Measurements from ENCODE around the gene DENND1A. TPM values are rescaled to one million over a fixed set of nuclear protein-coding genes. Genes with fewer than 3 reads are reported as not detected.

Gene DENND1A
- total RNA-seq, 1 donor from 2014 or later = 37.3 TPM

DNA sequence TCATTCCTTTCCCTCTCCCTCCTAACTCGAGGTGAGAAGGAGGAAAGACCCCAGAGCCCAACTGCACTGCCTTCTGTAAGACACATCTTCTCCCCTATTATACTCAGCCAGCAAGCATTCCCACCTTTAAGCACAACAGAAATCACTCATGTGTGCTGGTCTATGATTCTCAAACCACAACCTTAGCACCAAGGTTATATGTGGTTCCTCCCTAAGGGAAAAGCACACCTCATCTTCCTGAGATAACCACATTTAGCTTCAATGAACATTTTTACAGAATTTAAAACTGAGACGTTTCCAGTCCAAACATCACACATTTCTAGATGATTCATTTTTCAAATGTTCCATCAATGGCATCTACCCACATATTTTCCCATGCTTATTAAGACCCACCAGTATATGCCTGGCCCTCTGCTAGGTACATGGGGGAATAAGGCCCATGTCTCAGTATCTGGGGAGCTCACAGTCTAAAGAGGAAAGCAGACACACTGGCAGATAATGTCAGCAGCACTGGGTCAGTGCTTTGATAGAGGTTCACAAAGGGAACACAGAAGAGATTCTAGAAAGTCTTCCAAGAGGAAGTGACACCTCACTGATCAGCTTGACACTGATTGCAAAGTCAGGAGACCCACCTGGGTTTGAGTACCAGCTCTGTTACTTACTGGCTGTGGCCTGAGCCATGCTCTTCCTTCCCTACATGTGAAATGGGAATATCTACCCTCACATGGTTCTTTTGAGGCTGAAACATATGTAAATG lies 245.4 kb downstream of the DENND1A start:
- no peak for DNase-seq

DNA sequence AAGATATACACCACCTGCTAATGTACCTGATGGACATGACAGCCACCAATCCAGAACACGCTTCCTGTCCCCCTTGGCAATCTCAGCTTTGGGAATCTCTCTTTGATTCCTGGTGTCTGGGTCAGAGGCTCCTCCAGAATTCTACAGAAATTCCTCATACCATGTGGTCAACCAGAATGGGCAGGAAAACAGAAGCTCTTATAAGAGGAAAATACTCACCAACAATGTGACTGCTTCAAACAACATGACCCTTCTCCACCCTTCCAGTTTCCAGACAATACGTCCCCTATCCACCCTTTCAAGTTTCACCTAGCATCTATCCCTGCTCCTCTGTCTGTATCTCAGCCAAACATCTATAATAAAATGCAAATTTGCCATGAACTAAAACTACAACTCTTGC lies 247.2 kb downstream of the DENND1A start:
- DNase-seq = no peak

DNA sequence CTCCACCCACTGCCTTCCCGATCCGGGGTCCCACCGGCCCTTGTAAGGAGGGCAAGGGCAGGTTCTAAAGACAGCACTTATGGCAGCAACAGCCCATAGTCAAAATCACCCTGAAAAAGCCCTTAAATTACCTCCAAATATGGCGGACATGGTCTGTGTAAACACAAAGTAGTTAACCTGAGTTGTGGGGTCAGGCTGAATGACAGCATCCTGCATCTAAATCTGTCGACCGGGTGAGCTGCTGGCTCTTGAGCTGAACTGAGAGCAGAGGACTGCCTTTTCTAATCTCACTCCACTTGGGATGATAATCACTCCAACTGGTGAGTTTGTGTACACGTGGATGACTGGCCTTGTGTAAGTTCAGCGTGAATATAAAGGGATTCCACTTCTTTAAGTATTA lies 249.6 kb downstream of the DENND1A start:
- DNase-seq = no peak

DNA sequence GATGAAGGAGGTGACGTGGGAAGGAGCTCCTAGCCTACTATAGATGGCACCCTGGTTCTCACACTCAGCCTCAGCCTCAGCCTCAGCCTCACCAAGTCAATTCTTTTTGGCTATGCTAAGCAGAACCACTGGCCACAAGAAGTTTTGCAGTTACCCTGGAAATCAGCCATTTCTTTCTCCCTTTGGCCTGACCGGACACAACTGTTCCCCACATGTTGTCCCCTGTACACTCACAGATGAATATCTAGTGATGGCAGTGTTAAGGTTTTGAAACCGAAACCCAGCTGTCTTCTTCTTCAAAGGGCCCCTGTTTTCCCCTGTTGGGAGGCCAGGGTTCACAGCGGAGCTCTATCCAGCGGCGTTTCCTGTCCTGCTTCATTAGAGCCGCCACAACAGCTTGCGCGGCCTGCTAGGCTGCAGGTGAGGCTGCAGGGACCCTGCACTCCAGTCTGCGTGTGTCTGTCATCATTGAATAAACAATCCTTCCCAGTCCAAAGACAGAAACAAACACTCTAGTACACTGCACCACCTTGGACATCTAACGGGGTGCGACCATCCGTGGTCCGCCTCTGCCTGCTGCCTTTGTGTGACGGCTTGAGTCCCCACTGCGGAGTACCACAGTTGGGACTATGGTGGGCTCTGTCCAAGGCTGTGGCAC lies 250.5 kb downstream of the DENND1A start:
- no peak for DNase-seq

DNA sequence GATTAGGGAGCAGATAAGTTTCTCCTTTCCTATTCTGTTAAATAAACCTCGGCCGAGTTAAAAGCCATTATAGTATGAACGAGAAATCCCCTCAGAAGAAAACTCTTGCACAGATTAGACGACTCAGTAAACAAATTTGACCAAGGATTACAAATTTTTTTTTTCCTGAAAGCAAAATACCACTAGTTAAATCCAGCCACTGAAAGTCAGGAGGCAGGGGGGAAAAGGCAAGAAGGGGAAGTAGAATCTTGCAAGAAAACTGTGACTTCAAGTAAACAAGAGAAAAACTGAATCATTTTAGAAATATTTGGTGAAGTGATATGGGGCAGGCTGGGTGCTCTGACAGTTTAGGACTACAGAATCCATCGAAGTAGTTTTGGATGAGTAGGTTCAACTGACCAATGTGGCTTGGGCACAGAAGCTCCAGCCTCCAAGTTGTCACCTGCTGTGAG lies 251.0 kb downstream of the DENND1A start:
- DNase-seq = no peak

DNA sequence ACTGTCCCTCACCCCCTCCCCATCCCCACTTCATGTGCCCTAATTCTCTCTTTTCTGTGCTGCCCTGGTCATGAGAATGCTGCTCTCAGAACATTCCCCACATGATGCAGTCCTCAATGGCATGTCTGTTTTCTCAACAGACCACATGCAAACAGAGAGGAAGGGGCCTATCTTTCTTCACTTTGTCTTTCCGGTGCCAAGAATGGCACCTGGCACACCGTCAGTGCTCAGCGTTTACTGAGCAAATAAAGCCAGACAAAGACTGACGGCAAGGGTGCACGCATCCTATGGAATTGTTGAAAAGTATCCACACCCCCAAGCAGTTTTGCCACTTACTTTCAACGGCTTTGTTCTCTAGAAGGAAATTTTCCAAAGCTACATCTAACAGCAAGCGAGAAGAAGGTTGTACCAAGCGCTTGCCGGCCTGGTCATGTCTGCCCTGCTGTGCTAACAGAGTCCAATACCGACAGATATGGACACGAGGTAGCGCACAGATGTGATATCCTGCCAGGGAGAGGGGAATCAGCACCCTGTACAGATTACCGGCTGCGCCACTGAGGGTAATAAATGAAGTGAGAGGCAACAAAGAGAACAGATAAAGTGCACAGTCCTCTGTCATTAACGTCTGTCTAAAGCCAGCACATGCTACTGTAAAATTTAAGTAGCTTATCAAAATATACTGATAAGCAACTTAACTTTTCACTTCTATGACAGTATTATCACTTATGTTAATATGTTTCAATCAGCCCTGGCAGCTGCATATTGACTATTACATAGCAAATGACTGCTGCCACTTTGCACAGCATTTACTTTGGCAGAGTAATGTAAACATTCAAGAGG lies 251.7 kb downstream of the DENND1A start:
- DNase-seq = no peak

DNA sequence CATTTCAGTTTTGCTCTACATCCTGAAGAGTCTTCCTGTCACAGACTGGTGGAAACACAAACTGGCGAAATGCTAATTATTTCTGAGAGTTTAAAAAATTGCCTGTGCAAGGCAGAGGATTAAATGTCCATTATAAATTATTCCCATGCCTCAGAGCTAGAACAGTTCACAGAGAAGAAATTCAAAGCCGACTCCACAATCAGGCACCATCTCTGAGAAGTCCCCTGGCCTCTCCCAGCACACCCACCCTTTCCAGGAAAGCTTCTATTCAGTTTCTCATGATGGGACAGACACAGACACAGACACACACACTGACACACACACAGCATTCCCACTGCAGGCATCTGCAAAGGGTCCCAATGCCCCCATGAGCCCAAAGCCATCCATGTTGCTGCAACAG lies 253.1 kb downstream of the DENND1A start:
- no peak for DNase-seq

DNA sequence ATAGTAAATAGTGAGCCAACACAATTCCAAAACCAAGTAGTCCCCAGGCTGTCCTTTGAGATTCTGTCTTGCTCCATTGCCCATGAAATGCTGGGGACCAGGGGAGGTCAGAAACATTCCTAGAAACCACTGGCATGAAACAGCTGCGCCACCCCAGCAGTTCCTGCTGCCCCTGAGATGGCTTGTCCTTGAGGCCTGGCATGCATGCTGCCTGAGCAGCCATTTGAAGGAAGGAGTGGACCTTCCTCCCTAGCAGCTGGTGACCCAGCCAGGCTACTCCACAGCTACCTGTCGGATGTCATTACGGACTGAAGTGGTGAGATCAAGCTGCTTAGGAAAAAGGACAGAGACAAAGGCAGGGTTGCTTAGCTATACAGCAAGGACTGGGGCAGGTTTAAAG lies 260.6 kb downstream of the DENND1A start:
- DNase-seq = no peak

DNA sequence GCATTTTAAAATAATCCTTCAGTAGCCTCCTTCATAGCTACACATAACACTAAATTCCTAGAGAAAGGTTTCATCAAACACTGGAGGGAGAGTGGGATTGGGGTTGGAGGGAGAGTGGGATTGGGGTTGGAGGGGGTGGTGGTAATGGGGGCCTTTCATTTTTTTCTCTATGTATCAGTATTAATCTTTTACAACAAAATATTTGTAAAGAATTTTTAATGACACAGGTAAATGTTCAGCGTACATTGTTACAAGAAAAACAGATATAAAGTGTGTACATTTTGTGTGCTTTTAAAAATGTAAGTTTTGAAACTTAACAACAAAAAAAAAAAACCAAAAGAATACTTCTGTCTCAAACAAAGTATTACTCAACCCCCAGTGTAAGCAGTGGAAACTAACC lies 266.4 kb downstream of the DENND1A start:
- DNase-seq = no peak

DNA sequence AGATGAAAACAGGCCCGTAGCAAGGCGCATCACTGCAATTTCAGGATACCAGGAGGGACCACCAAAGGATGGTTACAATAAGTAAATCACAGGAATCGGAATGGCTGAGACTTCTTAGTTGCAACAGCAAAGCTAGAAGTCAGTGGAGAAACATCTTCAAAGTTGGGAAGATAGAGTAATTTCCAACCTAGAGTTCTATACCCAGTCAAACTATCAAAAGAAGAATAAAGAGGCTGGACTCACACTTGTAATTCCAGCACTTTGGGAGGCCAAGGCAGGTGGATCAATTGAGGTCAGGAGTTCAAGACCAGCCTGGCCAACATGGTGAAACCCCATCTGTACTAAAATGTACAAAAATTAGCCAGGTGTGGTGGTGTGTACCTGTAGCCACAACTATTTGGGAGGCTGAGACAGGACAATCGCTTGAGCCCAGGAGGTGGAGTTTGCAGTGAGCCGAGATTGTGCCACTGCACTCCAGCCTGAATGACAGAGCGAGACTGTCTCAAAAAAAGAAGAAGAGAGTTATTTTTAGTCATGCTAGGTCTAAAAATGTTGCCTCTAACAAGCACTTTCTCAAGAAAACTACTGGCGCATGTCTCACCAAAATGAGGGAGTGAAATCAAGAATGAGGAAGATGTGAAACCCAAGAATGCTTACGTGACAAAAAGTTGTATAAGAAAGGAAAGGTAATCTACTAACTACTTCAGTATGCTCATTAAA lies 267.7 kb downstream of the DENND1A start:
- no peak for DNase-seq

DNA sequence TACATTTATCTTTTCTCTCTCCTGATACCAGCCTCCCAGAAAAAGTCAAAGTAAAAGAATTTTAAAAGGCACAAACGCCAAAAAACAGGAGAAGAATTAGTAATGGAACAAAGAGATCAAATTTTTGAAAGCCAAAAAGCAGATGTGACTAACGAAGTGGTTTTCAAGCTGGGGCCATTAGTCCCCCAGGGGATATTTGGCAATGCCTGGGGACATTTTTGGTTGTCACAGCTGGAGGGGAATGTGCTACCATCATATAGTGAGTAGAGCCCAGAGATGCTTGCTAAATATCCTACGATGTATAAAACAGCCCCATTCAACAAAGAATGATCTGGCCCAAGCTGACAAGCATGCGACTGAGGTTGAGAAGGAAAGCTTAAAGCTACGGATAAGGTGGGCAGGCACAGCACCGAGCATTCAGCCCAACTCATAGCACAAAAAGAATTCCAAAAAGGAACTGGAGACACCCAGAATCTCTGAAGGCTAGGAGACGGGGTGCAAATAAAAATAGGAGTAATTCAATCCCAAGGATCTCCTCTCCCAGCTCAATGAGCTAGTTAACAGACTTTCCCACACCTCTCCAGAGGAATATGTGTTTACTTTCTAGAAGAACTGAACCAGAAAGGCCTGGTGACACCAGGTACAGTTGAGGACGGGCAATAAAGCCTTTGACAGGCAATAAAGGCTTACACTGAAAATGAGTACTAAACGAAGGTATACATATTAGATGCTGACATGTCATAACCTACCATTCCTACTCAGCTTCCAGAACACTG lies 269.0 kb downstream of the DENND1A start:
- no peak for DNase-seq

DNA sequence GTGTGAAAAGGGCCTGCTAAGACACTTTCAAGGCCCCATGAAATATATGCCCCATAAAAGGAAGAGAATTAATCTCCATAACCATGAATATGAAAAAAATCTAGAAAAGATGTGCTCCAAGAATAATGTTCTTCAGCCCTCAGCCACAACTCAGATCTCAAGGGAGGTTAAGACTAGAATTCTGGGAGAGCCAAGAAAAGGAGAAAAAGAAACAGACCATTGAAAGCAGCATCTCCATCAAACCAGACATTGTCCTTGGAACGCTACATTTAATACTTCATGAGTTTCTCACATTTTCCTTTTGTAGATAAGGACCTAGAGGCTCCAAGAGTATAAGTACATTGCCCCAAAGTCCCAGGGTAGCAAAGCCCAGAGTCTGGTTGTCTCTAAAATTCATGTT lies 270.6 kb downstream of the DENND1A start:
- no peak for DNase-seq

DNA sequence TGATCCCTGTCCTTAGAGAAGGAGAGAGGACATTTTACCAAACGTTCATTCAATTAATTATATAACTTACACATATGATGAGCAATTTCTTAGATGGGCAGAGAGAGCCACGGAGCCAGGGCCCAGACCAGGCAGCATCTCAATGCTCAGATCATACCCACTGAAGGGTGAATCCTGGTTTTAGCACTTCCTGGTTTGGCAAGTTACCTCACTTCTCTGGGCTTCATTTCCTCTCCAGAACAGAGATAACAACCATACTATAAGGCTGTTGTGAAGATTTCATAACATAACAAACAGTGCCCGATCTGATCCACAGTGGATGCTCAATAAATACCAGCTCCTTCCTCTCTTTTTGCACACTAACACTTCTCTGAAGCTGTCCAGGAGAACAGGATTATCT lies 271.1 kb downstream of the DENND1A start:
- DNase-seq = no peak

DNA sequence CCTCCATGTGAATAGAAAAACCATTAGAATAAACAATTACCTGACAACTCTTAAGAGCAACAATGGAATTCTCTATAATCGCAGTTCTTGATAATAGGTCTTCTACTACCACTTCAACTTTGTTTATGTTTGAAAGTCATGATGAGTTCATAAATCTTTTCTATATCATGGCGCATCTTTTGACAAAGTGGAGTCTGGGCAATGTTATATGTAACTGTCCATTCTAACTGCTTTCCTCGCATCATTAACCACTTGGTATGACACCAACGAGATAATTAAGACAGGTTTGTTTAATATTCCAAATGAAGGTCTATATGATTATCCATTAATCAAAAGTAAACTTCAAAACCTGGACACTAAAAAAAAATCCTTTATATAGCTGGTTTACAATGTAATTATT lies 272.0 kb downstream of the DENND1A start:
- DNase-seq = no peak

DNA sequence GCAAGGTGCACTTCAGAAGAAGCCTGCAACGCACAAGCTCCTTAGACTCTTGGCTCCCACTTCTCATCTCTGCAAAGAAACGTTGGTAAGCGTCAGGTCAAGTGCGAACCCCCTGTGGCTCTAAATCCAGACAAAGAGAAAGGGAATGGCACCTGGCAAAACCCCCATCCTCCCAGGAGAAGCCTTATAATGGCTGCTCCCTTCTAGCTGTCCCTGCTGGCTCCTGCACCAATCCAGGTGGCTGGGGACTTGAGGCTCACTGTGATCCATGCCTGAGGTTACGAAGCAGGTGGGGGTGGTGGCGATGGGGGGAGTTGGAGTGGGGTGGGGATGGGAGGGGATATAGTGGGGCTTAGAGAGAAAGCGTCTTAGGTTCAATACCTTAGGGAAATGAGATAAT lies 272.8 kb downstream of the DENND1A start:
- DNase-seq = no peak

DNA sequence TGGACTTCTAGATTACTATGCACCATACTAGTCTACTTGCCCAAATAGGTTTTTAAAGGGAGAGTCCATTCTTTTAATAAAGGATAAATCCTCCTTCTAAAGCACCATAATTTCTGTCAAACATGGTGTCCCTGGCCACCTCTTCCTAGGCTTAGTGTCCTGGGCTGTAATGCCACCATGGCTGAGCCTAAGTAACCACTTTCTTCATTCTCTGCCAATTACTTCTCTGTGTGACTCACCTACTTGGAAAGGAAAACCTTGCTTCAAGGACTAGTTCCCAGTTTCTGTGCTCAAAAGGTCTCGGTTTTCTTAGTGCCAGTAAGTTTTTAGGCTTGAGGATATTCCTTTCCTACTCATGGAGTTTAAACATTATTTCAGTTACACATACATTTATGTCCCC lies 273.4 kb downstream of the DENND1A start:
- no peak for DNase-seq

DNA sequence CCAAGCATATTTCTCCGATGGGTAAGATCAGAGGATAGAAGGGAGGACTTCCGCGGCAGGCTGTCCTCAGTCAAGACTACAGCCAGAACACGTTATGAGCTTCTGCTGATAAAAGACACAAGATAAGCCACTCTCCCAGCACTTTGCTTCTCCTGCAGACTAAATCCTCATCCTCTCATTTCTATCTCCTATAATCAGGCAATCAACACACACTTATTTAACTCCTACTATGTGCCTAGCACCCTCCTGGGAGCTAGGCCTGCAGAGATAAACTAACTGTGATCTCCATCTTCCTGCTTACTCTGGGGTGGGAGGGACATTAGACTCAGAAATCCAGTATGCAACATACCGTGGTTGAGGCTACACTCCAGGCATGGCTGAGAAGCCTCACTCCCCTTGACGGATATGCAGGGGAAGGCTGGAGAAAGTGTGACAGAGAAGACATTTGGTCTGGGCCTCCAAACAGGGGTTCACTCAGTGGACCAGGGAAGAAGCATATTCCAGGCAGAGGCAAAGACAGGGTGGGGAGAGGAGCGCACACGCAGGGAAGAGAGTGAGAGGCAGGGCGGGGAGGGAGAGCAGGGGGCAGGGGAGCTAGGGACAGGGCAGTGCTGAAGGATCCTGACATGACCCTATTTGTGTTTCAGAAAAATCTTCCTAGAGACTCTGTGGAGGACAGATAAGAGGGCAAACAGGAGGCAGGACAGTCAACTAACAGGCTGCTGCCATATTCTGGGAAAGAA lies 274.1 kb downstream of the DENND1A start:
- DNase-seq = no peak

DNA sequence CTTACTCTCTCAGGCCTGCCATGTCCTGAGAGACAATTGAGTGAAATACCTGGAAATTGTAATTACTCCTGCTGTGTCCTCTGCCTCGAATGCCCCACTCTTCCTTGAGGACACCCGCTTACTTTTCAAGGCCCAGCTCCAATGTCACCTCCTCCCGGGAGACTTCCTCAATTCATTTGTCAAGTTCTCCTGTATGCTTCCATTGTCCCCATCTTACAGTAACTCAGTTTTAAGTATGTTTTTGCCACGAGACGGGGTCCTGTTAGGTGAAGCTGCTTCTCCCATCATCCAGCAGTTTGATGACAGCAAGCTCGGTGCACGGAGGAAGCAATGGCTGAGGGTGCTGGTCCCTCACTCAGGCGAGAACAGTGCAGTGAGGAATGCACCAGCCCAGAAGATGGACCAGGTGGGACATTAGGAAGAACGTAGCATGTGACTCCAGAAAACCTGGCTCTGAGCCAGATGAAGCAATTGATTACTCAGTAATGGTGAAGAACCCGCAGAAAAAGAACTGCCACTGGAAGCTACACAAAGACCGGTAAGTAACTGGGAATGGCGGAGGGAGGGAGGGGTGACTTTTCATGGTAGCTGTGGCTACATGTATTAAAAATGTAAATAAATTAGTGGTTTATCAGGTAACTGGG lies 274.8 kb downstream of the DENND1A start:
- DNase-seq = no peak

DNA sequence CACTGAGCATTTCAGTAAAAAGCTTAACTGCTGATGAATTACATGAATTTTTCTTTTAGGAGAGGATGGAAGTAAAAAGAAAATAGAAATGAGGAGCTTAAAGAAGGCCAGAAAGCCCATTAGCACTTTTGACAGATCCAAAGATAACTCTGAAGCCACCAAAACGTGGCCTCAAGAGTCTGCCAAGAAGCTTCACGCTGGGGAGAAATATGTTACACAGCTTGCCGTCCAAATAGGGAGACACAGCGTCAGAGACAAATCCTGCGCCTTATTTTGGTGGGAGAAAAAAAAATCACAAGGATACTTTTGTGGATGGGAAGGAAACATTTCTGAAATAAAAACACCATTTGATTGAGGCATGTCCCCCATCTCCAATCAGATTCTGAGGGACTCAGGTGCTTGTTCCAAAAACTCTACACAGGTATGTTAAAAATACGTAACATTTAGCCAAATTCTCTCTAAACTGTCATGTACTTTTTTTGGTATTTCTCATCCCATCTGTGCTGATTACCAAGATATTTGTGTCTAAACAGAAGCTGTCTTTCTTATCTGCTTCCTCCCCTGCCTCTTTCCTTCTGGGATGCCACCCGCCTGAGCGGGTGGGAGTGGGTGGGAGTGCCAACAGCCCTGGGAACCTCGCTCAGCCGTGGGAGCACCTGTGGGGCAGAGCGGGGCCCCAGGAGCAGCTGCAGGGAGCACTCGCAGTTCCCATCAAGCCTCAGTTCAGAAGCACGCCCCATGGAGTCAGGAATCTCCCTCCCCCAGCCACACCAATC lies 275.5 kb downstream of the DENND1A start:
- DNase-seq = no peak

DNA sequence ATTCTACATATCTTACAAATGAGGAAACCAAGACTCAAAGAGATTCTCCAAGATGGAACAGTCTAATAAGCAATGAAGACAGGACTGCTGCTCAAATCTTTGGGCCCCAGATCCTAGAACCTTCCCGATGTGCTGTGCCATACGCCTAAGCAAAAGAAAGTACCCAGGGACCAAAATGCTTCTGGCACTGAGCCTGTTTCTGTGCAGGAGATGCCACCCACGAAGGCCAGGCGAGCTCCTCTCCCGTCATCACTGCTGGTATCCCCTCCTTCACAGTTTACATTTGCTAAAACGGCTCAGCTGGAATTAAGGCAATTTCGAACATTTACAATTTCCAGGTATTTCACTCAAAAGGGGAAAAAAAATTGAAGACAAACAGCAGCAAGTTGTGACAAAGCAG lies 277.5 kb downstream of the DENND1A start:
- no peak for DNase-seq
